ENCODE results near the gene ALDH1A2.

Gene ALDH1A2

DNA sequence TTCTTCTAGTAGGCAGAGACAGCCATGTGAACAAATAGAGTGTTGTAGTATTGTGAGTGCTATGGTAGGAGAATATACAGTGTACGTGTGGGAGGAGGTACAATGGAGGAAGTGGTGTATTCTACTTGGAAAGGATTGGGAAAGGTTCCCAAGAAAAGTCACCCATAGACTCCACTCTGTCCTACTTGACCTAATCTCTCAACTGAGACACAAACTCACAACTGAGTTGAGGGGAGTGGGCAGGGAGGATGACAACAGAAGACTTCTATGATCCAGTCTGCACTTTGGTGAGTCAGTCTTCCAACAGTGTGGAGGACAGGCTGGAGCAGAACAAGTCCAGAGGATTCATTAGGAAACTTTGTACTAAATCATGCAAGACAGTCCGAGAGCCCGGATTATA, 43.9 kb upstream of the ALDH1A2 start:
- no peaks in the 10 kb centered on the region; the same call in 1 of the 2 replicates for H3K27me3 ChIP-seq (replicated peaks; ENCODE audit: control insufficient read depth, insufficient read depth, low read length)
- no peaks in the 10 kb centered on the region for H3K36me3 ChIP-seq (ENCODE audit: control insufficient read depth, insufficient read depth, low read length)

DNA sequence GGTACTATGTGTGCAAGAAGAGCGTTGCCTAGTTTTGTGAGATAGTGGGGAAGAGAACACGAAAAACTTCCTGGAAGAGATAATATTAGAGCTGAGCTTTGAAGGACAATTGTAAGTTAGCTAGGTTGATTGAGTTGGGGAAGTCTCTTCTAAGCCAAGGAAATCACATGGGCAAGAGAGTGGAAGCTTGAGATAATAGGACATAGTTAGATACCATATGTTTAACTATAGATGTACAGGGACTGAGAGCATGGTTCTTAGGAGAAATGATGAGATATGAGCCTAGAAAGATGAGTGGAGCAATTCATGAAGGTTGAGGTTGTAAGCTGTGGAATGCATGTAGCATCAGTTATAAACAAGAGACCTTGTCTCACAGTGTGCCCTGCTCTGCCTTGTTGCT, 42.6 kb upstream of the ALDH1A2 start:
- H3K27me3 ChIP-seq (replicated peaks; ENCODE audit: control insufficient read depth, insufficient read depth, low read length) = no peaks in the 10 kb centered on the region; the same call in 1 of the 2 replicates
- TF ChIP-seq, protein P1, sequence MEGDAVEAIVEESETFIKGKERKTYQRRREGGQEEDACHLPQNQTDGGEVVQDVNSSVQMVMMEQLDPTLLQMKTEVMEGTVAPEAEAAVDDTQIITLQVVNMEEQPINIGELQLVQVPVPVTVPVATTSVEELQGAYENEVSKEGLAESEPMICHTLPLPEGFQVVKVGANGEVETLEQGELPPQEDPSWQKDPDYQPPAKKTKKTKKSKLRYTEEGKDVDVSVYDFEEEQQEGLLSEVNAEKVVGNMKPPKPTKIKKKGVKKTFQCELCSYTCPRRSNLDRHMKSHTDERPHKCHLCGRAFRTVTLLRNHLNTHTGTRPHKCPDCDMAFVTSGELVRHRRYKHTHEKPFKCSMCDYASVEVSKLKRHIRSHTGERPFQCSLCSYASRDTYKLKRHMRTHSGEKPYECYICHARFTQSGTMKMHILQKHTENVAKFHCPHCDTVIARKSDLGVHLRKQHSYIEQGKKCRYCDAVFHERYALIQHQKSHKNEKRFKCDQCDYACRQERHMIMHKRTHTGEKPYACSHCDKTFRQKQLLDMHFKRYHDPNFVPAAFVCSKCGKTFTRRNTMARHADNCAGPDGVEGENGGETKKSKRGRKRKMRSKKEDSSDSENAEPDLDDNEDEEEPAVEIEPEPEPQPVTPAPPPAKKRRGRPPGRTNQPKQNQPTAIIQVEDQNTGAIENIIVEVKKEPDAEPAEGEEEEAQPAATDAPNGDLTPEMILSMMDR (IDR thresholded peaks at IDR 0.05; ENCODE audit: insufficient read depth, low read length, poor library complexity, severe bottlenecking) = no peak
- no peaks in the 10 kb centered on the region for H3K36me3 ChIP-seq (ENCODE audit: control insufficient read depth, insufficient read depth, low read length)
- H3K4me3 ChIP-seq (replicated peaks; ENCODE audit: low read depth, low read length) = no peak overlapping the region
- no peak for DNase-seq (ENCODE audit: extremely low read depth, insufficient read length)

More for the DNA sequence above, 43.9 kb upstream of the ALDH1A2 start:
- no peak overlapping the region for H3K4me3 ChIP-seq (replicated peaks; ENCODE audit: low read depth, low read length)
- no peak for DNase-seq (ENCODE audit: extremely low read depth, insufficient read length)
- TF ChIP-seq, protein P1 (IDR thresholded peaks at IDR 0.05; ENCODE audit: insufficient read depth, low read length, poor library complexity, severe bottlenecking) = no peak

DNA sequence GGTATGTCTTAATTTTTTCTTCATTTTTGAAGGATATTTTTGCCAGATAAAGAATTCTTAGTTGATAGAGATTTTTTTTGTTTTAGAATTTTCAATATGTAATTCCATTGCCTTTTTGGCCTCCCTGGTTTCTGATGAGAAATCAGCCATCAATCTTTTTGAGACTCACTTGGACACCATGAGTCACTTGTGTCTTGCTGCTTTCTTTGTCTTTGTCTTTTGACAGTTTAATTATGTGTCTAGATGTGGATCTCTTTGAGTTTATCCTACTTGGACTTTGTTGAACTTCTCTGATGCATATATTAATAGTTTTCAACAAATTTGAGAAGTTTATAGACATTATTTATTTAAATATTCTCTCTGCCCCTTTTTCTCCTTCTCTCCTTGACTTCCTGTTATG, 38.0 kb upstream of the ALDH1A2 start:
- DNase-seq (ENCODE audit: extremely low read depth, insufficient read length) = no peak
- Histone ChIP-seq H3K27me3 (replicated peaks; ENCODE audit: control insufficient read depth, insufficient read depth, low read length) (no peaks in the 10 kb centered on the region), H3K36me3 (ENCODE audit: control insufficient read depth, insufficient read depth, low read length) (no peaks in the 10 kb centered on the region), H3K4me3 (replicated peaks; ENCODE audit: low read depth, low read length) (no peak overlapping the region)
- TF ChIP-seq, protein P1 (IDR thresholded peaks at IDR 0.05; ENCODE audit: insufficient read depth, low read length, poor library complexity, severe bottlenecking) = no peak

DNA sequence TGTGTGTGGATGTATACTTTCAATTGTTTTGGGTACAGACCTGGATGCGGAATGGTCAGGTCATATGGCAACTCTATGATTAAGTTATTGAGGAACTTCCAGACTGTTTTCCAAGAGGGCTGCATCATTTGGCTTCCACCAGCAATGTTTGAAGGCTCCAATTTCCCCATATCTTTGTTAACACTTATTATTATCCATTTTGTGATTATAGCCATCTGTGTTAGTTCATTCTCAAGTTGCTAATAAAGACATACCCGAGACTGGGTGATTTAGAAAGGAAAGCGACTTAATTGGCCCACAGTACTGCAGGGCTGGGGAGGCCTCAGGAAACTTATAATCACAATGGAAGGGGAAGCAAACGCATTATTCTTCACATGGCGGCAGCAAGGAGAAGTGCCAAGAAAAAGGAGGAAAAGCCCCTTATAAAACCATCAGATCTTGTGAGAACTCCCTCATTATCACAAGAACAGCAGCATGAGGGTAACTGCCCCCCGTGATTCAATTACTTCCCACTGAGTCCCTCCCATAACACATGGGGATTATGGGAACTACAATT, 31.1 kb upstream of the ALDH1A2 start:
- Histone ChIP-seq H3K27me3 (replicated peaks; ENCODE audit: control insufficient read depth, insufficient read depth, low read length) (no peaks in the 10 kb centered on the region), H3K4me3 (replicated peaks; ENCODE audit: low read depth, low read length) (no peak overlapping the region), H3K36me3 (ENCODE audit: control insufficient read depth, insufficient read depth, low read length) (no peaks in the 10 kb centered on the region)
- TF ChIP-seq, protein P1 (IDR thresholded peaks at IDR 0.05; ENCODE audit: insufficient read depth, low read length, poor library complexity, severe bottlenecking) = no peak
- no peak for DNase-seq (ENCODE audit: extremely low read depth, insufficient read length)

DNA sequence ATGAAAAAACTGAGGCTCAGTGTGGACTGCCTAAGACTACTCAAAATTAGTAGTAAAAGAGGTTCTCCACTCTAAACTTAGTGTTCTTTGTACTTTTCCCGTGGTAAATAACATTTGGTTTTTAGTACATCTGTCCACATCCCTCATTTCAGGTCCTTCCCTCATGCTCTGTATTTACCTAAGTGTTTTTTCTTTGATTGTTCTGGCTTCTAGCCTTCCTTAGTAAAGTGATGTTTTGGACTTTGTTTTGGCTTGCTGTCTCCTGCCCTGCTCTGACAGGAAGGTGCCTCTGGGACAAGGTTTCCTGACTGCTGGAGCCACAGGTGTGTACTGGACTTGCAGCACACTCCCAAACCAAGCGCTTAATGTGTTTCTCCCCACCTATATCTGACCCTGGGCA, 29.9 kb upstream of the ALDH1A2 start:
- Histone ChIP-seq H3K36me3 (ENCODE audit: control insufficient read depth, insufficient read depth, low read length) (no peaks in the 10 kb centered on the region), H3K4me3 (replicated peaks; ENCODE audit: low read depth, low read length) (no peak overlapping the region), H3K27me3 (replicated peaks; ENCODE audit: control insufficient read depth, insufficient read depth, low read length) (no peaks in the 10 kb centered on the region)
- TF ChIP-seq, protein P1 (IDR thresholded peaks at IDR 0.05; ENCODE audit: insufficient read depth, low read length, poor library complexity, severe bottlenecking) = no peak
- DNase-seq (ENCODE audit: extremely low read depth, insufficient read length) = no peak

- Histone ChIP-seq H3K4me3 (replicated peaks; ENCODE audit: low read depth, low read length) (no peak overlapping the region), H3K36me3 (ENCODE audit: control insufficient read depth, insufficient read depth, low read length) (no peaks in the 10 kb centered on the region), H3K27me3 (replicated peaks; ENCODE audit: control insufficient read depth, insufficient read depth, low read length) (no peaks in the 10 kb centered on the region)
- TF ChIP-seq, protein P1 (IDR thresholded peaks at IDR 0.05; ENCODE audit: insufficient read depth, low read length, poor library complexity, severe bottlenecking) = no peak
- no peak for DNase-seq (ENCODE audit: extremely low read depth, insufficient read length)
Observed at GRCh38 chr15:58087871-58088270, 22.4 kb upstream of the ALDH1A2 start.
